Endothelial cell (in vitro differentiated cells): Measurements from ENCODE around the gene PRMT7. TPM values are rescaled to one million over a fixed set of nuclear protein-coding genes. Genes with fewer than 3 reads are reported as not detected.

Source experiments
- DNase-seq: peaks from one replicate; pipeline ENCODE4 v3.0.0; 2021; ENCODE audit warnings: low spot score
- H3K27ac Mint-ChIP-seq: one replicate; pipeline ENCODE4 v1.8.0; 2021; ENCODE audit warnings: mixed read lengths, inconsistent platforms; ENCODE audit not compliant: unreplicated experiment
- H3K27me3 Mint-ChIP-seq: one replicate; pipeline ENCODE4 v1.8.0; 2021; ENCODE audit warnings: mild to moderate bottlenecking, moderate library complexity, mixed read lengths, inconsistent platforms; ENCODE audit not compliant: unreplicated experiment
- H3K36me3 Mint-ChIP-seq: one replicate; pipeline ENCODE4 v1.8.0; 2021; ENCODE audit warnings: mild to moderate bottlenecking, low read depth, mixed read lengths, inconsistent platforms; ENCODE audit not compliant: unreplicated experiment
- H3K4me1 Mint-ChIP-seq: one replicate; pipeline ENCODE4 v1.8.0; 2021; ENCODE audit warnings: mild to moderate bottlenecking, mixed read lengths, inconsistent platforms; ENCODE audit not compliant: unreplicated experiment
- H3K4me3 Mint-ChIP-seq: one replicate; pipeline ENCODE4 v1.8.0; 2021; ENCODE audit warnings: mild to moderate bottlenecking, mixed read lengths, inconsistent platforms; ENCODE audit not compliant: unreplicated experiment
- H3K9me3 Mint-ChIP-seq: one replicate; pipeline ENCODE4 v1.8.0; 2021; ENCODE audit warnings: mixed read lengths, inconsistent platforms; ENCODE audit not compliant: unreplicated experiment
- total RNA-seq: library from RNA; stranded (reverse); fragmentation: NEBNext Ultra II Directional; extraction: Animal tissue kit (Norgen Biotek cat#: 25700); gene quantifications from one replicate; pipeline ENCODE4 v1.2.1, GENCODE V29; 2021; ENCODE audit not compliant: unreplicated experiment
- TF ChIP-seq, protein P1 (sequence below): fragments of 200-600 bp; sonication (generic); IDR thresholded peaks from one replicate; pipeline ENCODE4 v1.5.0; 2021; ENCODE audit warnings: antibody characterized with exemption; ENCODE audit not compliant: unreplicated experiment

The PRMT7 gene
- total RNA-seq, 1 donor from 2014 or later, result 42.8 TPM

DNA sequence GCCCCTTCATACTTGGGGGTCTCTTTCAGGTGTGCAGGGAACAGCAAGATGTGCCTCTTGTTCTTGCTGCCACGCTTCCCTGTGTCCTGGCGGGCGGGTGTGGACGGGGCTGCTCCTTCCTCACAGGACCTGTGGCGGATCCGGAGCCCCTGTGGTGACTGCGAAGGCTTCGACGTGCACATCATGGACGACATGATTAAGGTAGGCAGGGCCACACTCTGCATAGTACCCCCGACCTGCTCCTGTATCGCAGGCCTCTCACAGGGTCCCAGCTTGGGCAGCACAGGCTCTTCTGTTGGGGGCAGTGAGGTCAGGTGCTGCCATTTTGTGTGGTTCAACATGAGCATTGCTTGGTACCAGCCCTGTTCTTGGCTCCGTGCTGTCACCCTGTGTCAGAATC lies 42.5 kb downstream of the PRMT7 start:
- TF ChIP-seq, protein P1, sequence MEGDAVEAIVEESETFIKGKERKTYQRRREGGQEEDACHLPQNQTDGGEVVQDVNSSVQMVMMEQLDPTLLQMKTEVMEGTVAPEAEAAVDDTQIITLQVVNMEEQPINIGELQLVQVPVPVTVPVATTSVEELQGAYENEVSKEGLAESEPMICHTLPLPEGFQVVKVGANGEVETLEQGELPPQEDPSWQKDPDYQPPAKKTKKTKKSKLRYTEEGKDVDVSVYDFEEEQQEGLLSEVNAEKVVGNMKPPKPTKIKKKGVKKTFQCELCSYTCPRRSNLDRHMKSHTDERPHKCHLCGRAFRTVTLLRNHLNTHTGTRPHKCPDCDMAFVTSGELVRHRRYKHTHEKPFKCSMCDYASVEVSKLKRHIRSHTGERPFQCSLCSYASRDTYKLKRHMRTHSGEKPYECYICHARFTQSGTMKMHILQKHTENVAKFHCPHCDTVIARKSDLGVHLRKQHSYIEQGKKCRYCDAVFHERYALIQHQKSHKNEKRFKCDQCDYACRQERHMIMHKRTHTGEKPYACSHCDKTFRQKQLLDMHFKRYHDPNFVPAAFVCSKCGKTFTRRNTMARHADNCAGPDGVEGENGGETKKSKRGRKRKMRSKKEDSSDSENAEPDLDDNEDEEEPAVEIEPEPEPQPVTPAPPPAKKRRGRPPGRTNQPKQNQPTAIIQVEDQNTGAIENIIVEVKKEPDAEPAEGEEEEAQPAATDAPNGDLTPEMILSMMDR, result no peak
- peaks cover 37% of the 10 kb centered on the region for H3K36me3 Mint-ChIP-seq
- H3K9me3 Mint-ChIP-seq, result no peaks in the 10 kb centered on the region
- H3K4me1 Mint-ChIP-seq, result peaks cover 9% of the 10 kb centered on the region
- H3K27me3 Mint-ChIP-seq, result peaks cover 7% of the 10 kb centered on the region
- H3K4me3 Mint-ChIP-seq, result no peak overlapping the region
- no peak for DNase-seq
- H3K27ac Mint-ChIP-seq, result no peak overlapping the region

DNA sequence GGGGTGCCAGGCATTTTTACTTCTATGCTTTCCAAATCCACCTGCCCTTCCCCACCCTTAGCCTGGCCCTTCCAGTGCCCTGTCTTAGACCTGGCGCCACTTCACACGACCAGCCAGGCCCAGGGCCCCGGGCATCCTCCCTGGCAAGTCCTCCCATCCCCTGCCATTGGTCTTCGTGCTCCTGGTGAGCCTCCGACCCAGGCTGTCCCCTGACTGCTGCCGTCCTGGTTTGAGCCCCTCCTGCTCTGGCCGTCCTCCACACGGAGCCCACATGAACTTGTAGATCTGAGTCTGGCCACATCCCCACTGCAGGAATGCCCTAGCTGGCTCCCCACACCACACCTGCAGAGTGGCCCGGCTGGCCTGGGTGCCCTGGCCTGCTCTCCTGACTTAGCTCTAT lies 44.0 kb downstream of the PRMT7 start:
- Mint-ChIP-seq H3K27ac (no peak overlapping the region), H3K4me1 (peaks cover 9% of the 10 kb centered on the region), H3K36me3 (peaks cover 31% of the 10 kb centered on the region), H3K4me3 (no peak overlapping the region), H3K9me3 (no peaks in the 10 kb centered on the region), H3K27me3 (peaks cover 5% of the 10 kb centered on the region)
- DNase-seq, result no peak
- TF ChIP-seq, protein P1, result no peak

DNA sequence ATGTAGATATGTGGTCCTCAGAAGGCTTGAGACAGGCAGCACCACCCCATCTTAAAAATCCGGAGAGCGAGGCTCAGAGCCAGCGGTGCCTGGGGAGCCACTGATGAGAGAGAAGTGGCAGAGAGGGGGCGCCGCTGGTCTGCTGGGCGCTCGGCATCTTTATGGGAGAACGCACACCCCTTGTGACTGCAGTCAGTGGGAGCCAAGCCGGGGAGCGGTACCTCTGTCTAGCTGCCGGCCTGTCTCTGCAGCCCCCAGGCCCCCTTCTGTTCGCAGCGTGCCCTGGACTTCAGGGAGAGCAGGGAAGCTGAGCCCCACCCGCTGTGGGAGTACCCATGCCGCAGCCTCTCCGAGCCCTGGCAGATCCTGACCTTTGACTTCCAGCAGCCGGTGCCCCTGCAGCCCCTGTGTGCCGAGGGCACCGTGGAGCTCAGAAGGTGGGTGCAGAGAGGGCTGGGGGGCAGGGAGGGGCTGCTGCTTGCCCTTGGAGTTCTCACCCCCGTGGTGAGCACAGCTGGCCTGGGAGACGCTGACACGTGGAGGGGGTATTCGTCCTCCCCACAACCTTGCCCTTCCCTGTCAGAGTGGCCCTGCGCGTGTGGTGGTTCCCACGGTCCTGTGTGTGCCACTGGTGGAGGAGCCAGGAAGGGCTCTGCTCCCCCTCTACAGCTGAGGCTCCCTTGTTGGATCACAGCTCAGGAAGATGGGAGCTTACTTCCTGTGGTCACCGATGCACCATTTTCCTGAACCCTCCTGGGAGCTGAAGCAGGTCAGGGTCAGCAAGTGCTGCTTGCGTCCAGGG lies 44.8 kb downstream of the PRMT7 start:
- Mint-ChIP-seq H3K27ac (no peak overlapping the region), H3K4me3 (no peak overlapping the region), H3K36me3 (peaks cover 34% of the 10 kb centered on the region), H3K27me3 (peaks cover 10% of the 10 kb centered on the region), H3K9me3 (no peaks in the 10 kb centered on the region), H3K4me1 (peaks cover 9% of the 10 kb centered on the region)
- no peak for DNase-seq
- TF ChIP-seq, protein P1, result no peak

DNA sequence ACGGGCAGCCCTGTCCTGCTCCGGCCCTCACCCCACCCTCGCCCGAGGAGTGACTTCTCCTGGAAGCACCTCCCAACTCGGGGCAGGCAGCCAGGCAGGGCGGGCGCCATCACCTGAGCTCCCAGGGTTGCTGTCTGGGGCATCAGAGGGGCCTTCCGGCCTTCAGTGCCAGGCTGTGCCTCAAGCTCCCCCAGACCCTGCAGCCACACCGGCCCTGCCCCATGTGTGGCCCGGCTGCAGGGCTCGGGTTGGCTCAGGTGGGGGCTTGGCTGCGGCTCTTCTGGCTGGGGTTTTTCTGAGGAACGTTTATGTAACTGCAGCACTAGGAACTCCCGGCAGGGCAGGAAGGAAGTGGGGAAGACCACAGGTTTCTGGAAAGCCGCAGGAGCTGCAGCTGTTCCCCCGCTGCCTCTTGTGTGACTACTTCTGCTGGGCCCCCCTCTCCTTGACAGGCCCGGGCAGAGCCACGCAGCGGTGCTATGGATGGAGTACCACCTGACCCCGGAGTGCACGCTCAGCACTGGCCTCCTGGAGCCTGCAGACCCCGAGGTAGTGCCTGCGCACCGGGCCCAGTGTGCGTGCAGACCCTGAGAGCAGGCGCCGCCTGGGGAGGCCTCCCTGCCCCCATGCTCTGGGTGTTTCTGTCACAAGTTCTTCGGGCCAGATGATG lies 45.6 kb downstream of the PRMT7 start:
- H3K36me3 Mint-ChIP-seq, result peaks cover 32% of the 10 kb centered on the region
- no peaks in the 10 kb centered on the region for H3K9me3 Mint-ChIP-seq
- peaks cover 9% of the 10 kb centered on the region for H3K4me1 Mint-ChIP-seq
- H3K4me3 Mint-ChIP-seq, result no peak overlapping the region
- DNase-seq, result no peak
- peaks cover 10% of the 10 kb centered on the region for H3K27me3 Mint-ChIP-seq
- TF ChIP-seq, protein P1, result no peak
- no peak overlapping the region for H3K27ac Mint-ChIP-seq

DNA sequence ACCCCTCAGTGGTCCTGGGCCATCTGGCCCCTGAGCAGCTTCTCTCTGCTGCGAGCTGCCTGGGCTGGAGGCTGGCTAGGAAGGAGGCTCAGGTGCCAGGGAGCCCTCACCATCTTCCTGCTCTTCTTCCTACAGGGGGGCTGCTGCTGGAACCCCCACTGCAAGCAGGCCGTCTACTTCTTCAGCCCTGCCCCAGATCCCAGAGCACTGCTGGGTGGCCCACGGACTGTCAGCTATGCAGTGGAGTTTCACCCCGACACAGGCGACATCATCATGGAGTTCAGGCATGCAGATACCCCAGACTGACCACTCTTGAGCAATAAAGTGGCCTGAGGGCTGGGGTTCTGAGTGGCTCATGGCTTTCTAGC lies 46.1 kb downstream of the PRMT7 start:
- H3K36me3 Mint-ChIP-seq, result peaks cover 27% of the 10 kb centered on the region
- H3K27me3 Mint-ChIP-seq, result peaks cover 10% of the 10 kb centered on the region
- H3K4me3 Mint-ChIP-seq, result no peak overlapping the region
- TF ChIP-seq, protein P1, result no peak
- peaks cover 9% of the 10 kb centered on the region for H3K4me1 Mint-ChIP-seq
- H3K27ac Mint-ChIP-seq, result no peak overlapping the region
- DNase-seq, result no peak
- no peaks in the 10 kb centered on the region for H3K9me3 Mint-ChIP-seq
